Fibroblast of the conjunctiva (primary cell): Measurements from ENCODE around the gene PCCA.
A peak's percentile ranks its signal among the peaks of the same experiment; 100 is the strongest.
"Not testable (repeated sequence)": the region's sequence is repeated elsewhere in the genome, so short reads cannot be mapped to it uniquely, and the experiment has no call there.

Experiments used
- DNase-seq: peaks from one replicate; pipeline ENCODE4 v3.0.0-alpha.2; 2010; ENCODE audit warnings: low read depth

The PCCA gene

DNA sequence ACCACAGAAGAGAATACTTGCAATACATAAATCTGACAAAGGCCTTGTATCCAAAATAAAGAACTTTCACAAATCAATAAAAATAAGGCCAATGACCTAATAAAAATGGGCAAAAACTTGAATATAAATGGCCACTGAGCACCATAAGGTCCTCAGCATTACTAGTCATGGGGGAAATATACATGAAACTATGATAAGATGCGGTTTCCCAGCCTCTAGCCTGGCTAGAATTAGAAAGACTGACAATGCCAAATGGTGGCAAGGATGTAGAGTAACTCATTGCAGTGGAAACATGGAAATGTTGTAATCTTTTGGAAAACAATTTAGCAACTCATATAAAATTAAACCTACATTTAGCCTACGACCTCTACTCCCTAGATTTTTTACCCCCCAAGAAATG, 272.6 kb downstream of the PCCA start:
- DNase-seq = no peak

- no peak for DNase-seq
These were observed 273.5 kb downstream of the PCCA start for GRCh38 chr13:100362371-100362770.

DNA sequence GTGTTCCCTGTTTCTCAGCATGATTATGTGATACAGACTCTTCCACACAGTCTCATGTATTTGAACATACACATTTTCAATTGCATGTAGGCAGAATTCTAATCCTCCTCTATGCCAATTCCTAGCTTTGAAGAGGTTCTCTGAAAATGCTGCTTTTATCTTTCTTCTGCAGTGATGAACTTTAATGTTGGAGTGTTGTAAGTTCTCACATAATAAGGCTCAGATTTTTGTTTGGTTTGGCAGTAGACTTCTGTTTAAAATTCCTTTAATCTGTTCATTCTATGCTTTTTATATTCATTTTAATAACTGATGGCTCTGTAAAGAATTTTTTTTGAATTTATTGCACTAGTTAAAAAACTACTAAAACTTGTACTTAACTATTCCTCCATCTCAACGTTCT, 273.9 kb downstream of the PCCA start:
- DNase-seq = no peak

DNA sequence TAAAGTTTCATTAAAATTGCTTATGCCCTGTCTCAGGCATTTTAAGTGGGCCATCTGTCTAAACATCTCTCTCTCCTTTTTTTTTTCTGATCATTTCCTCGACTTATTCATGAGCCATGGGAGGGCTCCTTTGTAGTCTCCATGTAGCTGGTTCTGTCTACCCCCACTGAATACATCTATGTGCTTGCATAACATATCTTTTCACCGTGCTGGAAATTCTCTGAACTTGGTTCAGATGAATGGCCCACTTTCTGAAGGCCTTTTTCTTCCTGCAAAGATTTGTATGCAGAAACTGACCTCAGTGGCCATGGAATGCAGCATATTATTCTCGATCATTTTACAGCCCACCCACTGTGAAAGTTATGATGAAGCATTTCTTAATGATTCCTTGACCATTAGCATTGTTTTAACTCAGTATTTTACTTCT, 274.4 kb downstream of the PCCA start:
- no peak for DNase-seq

DNA sequence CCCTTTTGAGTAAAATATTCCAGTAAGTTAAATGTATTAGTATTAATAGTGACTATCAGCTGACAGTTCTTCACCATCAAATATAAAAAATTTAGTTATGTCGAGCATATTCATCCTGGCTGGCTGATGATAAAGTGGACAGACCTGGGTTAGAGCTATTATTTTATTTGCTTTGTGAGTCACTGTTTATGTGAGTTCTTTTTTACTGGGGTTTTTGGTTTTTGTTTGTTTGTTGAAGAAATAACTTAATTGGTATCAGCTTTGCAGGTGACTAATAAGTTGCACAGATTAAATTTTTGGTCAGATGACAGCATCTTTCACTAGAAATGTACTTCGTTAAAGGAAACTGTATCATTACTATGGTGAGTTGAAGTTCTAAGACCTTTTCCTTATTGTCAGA, 275.0 kb downstream of the PCCA start:
- no peak for DNase-seq

GRCh38 chr13:100364591-100364990, 275.7 kb downstream of the PCCA start:
- DNase-seq = no peak

DNA sequence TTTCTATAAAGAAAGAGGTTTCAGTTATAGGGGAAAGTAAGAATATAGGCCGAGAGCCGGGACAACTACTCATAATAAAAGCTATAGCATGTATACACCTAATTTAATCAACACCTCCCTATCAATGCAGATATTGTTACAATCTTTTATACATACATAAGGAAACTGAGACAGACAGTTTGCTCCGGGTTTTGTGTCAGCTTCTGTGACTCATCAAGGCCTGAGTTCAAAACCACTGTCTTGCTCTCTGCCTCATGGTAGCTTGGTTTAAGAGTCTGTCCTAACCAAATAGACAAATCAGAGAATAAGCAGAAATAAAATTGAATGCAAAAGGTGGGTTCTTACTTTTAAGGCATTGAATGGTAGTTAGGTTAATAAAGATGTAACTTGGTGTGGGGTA, 276.8 kb downstream of the PCCA start:
- no peak for DNase-seq

GRCh38 chr13:100378533-100378932, 289.6 kb downstream of the PCCA start:
- no peak for DNase-seq

DNA sequence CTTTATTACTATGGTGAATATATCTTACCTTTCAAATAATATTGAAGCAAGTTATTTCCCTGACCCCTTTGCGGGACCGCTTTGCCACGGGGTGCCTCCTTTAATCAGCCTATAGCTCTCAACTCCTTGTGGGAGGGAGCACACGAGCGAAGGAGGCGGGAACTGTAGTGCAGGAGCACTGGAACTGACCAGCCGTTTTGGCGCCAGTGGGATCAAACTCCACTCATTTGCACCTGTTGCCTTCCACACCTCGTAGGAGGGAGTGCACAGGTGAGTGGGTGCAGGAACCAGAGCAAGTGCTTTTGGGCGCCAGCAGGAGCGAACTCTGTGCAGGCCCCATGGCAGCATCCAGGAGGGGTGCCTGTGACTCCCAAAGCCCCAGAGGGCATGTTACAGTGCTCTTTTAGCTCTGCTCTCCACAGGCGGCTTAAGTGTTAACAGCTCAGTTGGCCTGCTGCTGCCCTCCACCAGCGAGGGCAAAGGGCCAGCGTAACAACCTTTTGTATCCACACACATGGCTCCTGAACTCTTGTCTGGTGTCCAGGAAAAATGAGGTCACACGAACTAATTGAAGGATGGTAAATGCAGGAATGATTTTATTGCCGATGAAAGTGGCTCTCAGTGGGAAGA, 292.8 kb downstream of the PCCA start:
- no peak for DNase-seq

- DNase-seq = no peak
These were observed 293.9 kb downstream of the PCCA start for GRCh38 chr13:100382785-100383184.

GRCh38 chr13:100387416-100387815, 298.5 kb downstream of the PCCA start:
- no peak for DNase-seq

GRCh38 chr13:100388150-100388549, 299.3 kb downstream of the PCCA start:
- DNase-seq = not testable (repeated sequence)

DNA sequence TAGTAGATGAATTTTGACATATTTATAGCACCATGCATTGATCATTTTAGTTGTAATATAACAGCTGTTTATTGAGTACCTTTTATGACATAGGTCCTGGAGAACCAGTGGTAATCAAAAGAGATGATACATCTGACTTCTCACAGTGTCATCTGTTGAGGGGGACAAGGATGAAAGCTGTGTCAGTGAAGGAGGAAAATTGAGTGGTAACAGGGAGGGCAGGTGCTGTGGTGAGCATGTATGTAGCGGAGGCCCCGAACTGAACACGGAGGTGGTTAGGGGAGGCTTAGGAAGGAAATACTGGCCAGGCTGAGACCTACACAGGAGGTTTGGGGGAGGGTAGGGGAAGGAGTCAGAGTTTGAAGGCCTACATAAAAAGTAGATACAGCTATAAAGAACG, 300.0 kb downstream of the PCCA start:
- no peak for DNase-seq

GRCh38 chr13:100389617-100390016, 300.7 kb downstream of the PCCA start:
- DNase-seq = no peak

DNA sequence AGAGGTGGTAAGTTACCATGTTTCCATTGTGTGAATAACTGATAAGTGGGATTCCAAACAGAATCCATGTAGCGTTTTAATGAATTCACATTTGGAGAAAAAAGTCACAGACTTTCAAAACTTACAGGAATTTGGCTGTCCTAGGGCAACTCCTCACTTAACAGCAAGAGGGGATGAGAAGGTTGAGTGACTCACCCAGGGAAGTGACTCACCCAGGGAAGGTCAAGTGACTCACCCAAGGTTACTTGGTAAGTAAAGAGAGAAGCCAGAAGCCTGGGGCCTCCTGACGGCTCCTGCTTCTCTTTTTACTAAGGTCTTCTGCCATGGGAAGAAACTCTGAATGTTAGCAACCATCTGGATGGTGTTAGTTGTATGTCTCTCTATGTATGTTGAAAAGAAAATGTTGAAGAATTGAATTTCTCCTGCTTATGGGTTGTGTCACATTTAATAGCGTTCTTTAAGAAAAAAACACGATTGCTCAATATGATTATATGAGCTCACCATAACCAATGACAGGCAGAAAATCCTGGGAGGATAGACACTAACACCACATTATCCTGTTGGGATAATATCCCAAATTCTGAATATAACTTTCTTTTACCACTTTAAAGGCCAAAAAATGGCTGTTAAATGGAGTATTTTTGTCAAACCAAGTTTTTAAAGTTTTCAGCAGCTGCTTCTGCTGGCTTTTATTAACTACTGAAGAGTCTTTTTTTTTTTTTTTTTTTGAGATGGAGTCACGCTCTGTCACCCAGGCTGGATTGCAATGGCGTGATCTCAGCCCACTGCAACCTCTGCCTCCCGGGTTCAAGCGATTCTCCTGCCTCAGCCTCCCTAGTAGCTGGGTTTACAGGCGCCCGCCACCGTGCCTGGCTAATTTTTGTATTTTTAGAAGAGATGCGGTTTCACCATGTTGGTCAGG, 304.1 kb downstream of the PCCA start:
- peak; percentile 99 for DNase-seq

DNA sequence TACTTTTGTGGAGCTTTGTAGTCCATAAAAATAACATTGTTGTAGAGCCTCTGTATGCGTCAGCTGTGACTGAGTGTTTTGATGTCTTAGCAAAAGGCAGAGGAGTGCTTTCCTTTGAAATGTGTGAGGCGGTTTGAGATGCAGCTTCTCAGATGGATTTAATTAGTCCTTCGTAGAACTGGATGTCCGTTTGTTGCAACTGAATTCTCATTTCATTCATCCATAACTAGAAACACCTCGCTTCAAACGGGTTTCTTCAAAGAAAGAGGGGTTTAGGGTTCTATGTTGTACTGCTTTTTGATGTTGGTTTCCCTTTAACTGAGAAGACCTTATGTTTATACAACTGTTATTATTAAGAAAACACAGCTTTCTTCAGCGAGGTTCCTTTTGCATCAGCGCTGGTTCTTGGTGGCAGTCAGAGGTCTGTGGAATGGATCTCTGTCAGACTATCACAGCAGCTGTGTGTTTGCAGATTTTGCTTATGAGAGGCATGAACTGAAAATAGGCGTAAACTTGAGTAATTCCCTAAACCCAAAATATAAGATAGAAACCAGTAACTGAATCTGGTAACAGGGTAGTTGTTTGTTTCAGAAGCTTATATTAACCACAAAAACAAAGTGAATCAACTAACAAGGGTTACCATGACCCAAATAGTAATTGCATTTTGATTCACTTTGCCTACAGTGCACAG, 305.3 kb downstream of the PCCA start:
- DNase-seq = peak; percentile 85

- DNase-seq = no peak
These were observed 306.9 kb downstream of the PCCA start for GRCh38 chr13:100395698-100396373.

- DNase-seq = no peak
These were observed 307.9 kb downstream of the PCCA start for GRCh38 chr13:100396776-100397175.

DNA sequence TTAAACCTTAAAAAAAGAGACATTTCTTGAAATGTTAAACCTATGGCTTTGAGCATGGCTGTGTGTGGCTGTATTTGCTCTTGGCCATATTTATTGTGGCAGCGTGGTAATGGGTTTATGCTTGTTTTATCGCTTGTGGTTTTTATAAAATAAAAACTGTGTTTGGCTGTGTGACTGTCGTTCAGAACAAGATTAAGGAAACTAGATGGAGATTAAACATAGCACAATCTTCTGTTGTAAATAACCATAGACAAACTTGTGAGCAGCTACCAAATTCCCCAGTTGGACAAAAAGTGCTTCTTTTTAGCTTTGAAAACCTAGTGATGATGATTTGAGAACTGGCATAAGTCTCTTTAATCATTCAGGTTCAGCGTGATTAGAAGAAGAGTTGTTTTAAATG, 308.7 kb downstream of the PCCA start:
- DNase-seq = no peak

- DNase-seq = no peak
These were observed 309.5 kb downstream of the PCCA start for GRCh38 chr13:100398360-100398759.

DNA sequence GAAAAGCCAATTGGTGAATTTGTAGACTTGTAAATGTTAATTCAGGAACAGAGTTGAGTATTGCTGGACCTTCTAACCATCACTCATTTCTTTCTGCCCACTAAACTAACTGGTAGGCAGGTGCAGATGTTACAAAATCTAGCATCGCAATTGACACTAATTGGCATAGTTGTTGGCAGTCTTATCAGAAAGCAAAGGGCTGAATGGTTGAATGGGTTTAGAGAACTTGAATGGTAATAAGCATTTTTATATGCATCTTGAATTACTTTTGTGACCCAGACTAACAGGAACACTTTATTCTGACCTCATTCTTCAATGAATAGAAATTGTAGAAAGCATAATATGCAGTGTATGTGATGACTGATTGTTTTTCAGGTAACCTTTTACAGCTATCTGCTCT, 310.6 kb downstream of the PCCA start:
- no peak for DNase-seq

DNA sequence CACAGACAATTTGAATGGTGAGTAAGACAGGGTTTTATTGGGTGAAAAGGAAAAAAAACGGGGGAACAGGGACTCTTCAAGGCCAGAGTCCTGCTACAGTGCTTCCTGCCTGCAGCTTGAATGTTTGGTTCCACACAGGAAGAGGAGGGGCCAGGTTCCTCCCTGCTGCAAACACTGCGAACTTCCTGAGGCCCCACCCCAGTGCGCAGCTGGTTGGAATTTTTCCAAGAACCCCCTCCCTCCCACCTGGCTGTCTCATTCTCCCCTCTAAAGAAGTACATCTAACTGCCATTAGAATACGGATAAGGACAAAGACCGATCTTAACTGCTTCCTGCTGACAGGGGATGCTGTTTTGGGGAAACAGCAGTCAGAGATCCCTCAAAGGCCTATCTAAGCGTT, 314.8 kb downstream of the PCCA start:
- no peak for DNase-seq
